ENCODE results near the gene TEX14.

GRCh38 chr17:58534331-58534730 lies 157.5 kb downstream of the TEX14 start:
- TF ChIP-seq CTCF (IDR thresholded peaks at IDR 0.05) (no peak), POLR2A (IDR thresholded peaks at IDR 0.05) (no peak), EP300 (IDR thresholded peaks at IDR 0.05) (no peak)

Measured in ovary (tissue), 3 donors.